ENCODE results near the gene MLLT10. TPM values are rescaled to one million over a fixed set of nuclear protein-coding genes. Genes with fewer than 3 reads are reported as not detected.

MLLT10 gene
- total and polyA plus RNA-seq, 10 of the 15 experiments (the other 5 are each of a cell fraction or from before 2014, with no cell fraction given) = 8.7 to 61.1 (median 28.5) TPM

DNA sequence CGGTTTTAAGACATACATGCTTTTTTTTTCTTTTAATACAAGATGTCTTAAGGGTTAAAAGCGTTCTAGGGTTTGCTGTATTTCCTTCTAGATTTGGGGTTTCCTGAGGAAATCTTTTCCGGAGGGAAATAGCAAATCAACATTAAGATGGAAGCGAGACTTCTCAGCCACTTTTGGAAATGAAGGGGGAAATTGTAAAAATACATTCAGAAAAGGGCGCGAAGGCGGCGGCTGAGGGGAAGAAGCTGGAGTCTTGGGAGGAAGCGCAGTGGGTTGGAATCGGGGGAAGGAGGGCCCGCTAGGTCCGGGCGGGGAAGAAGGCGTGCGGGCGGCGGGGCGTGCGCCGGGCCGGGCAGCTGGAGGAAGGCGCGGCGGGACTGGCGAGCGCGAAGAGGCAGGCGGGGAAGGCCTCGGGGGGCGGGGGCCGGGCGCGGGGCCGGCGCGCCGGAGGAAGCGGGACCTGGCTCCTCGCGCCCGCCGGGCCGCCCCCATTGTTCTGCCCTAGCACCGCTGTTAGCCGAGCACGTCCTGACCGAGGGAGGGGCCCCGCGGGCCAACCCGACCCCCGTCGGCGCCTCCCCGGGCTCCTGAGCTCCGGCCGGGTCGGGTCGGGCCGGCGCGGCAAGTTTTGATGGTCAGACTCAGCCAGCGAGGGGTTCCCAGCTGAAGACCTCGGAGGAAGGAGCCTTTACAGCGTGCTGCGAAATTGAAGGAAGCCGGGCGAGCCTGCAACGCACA lies 7.0 kb upstream of the MLLT10 start (continued):
- TF ChIP-seq CEBPB (IDR thresholded peaks at IDR 0.05; ENCODE audit: borderline replicate concordance in 1 of 2, low read depth in 2 of 2, low read length in 2 of 2) (no peak), SPI1 (IDR thresholded peaks at IDR 0.05; ENCODE audit: borderline replicate concordance, insufficient read depth, low read depth, low read length) (no peak)
- TF ChIP-seq, protein P1, sequence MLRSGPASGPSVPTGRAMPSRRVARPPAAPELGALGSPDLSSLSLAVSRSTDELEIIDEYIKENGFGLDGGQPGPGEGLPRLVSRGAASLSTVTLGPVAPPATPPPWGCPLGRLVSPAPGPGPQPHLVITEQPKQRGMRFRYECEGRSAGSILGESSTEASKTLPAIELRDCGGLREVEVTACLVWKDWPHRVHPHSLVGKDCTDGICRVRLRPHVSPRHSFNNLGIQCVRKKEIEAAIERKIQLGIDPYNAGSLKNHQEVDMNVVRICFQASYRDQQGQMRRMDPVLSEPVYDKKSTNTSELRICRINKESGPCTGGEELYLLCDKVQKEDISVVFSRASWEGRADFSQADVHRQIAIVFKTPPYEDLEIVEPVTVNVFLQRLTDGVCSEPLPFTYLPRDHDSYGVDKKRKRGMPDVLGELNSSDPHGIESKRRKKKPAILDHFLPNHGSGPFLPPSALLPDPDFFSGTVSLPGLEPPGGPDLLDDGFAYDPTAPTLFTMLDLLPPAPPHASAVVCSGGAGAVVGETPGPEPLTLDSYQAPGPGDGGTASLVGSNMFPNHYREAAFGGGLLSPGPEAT (IDR thresholded peaks at IDR 0.05; ENCODE audit: low read depth) = peak; percentile 35

DNA sequence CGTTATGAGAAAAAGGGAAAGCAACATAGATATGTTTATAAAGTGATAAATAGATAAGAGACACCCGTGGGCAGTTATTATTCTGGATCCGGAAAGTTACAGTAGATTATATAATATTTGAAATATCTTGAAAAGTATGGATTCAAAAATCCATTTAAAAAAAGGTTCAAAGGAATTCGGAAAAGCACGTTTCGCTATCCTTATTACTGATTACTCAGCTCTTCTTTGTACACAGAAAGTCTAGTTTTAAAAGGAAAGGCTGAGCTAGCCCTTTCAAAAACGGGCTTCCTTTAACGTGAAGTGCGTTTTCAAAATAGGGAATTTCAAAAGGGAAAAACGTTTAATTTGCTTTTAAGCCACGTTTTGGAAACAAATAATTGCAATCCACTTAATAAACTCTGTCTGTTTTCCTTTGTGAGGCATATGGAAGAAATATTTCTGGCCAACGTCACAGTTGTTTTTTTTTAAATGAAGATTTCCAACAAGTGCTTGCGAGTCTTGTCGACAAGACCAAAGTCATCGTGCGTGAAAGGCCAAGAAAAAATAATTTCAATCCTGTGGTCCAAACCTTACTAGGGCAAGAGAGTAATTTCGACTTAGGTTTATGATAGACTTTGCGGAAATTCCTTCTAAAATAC lies 6.3 kb upstream of the MLLT10 start:
- POLR2A ChIA-PET = interaction anchor here (0.6 kb wide), 1 partner anchor 104 kb away, joined by 3 read pairs; no protein-coding TSS in a partner anchor
- TF ChIP-seq EZH2 (IDR thresholded peaks at IDR 0.05; ENCODE audit: borderline replicate concordance, control insufficient read depth, low read depth, low read length) (0 out of 2 replicates have a peak, but pooled peaks have one; percentile 58), BMI1 (IDR thresholded peaks at IDR 0.05; ENCODE audit: borderline replicate concordance) (peak; percentile 70; the same call in 1 of the 2 replicates), FOXM1 (IDR thresholded peaks at IDR 0.05; ENCODE audit: low read depth, low read length) (0 out of 2 replicates have a peak, but pooled peaks have one; percentile 45), SRF (IDR thresholded peaks at IDR 0.05; ENCODE audit: low read depth in 2 of 2, low read length in 2 of 2) (no peak)
- BruUV-seq (replicated peaks) = no TSS peak

More for the DNA sequence above, 6.3 kb upstream of the MLLT10 start:
- Histone ChIP-seq H3K79me2 (ENCODE audit: control insufficient read depth, insufficient read depth, low read length) (no peaks in the 10 kb centered on the region), H3K36me3 (ENCODE audit: control insufficient read depth in 2 of 2, insufficient read depth in 2 of 2, low read length in 1 of 2) (no peaks in the 10 kb centered on the region), H3K27ac (ENCODE audit: control insufficient read depth, insufficient read depth) (no peak overlapping the region), H3K27me3 (replicated peaks in 1 of 2; ENCODE audit: control insufficient read depth in 2 of 2, insufficient read depth in 2 of 2, low read length in 1 of 2) (peaks cover 0 to 4% of the 10 kb centered on the region in 2 experiments; a peak in 1 of 4 replicates), H3K4me2 (ENCODE audit: control insufficient read depth, insufficient read depth) (peak overlapping the region; percentile 83), H3K9me3 (replicated peaks; ENCODE audit: control insufficient read depth, insufficient read depth, low read length) (no peaks in the 10 kb centered on the region), H4K20me1 (ENCODE audit: control insufficient read depth, insufficient read depth) (no peaks in the 10 kb centered on the region), H3K9ac (ENCODE audit: control insufficient read depth, insufficient read depth, low read length) (peak overlapping the region; percentile 50; the same call in 1 of the 2 replicates), H3K4me3 (peak overlapping the region; percentile 80), H3K4me1 (ENCODE audit: control insufficient read depth, insufficient read depth, low read length) (peaks cover 13% of the 10 kb centered on the region), H2AFZ (ENCODE audit: control insufficient read depth, low read depth, low read length) (peak overlapping the region; percentile 48)
- WGBS (ENCODE audit: insufficient coverage, insufficient replicate concordance, low lambda C conversion rate, missing lambda C conversion rate) = 24% methylated on average over 18 of the region's 18 CpGs
- no peak for FAIRE-seq
- no peak for ATAC-seq
- no peak for DNase-seq (ENCODE audit: low read depth, low spot score)
- in situ Hi-C loops (cut with MboI) (loop anchor here (5.0 kb wide), 1 partner anchor 790 kb away; the partner anchor contains the start of gene COMMD3), intact Hi-C loops (cut with micrococcal nuclease; ENCODE audit: unreplicated experiment) (no loop called here)
- ChIA-PET SMC1A (ENCODE audit: uncharacterized antibody, unreplicated experiment) (interaction anchor here (1.0 kb wide), 1 partner anchor 32 kb away, joined by 4 read pairs; no protein-coding TSS in a partner anchor), RAD21 (ENCODE audit: unreplicated experiment) (interaction anchor here (1.1 kb wide), 1 partner anchor 31 kb away, joined by 3 read pairs; no protein-coding TSS in a partner anchor), CTCF (no interaction called here)

Data from GM12878 (cell line).